Epithelial cell of prostate (primary cell): ENCODE data around the gene MAP3K14.

Source experiments
- DNase-seq: peaks from one replicate; pipeline ENCODE4 v3.0.0-alpha.2; 2011; ENCODE audit warnings: low read depth, low spot score
- H3K27ac ChIP-seq: fragments of 450-650 bp; 2 replicates; pipeline ENCODE4 v1.5.1; 2017; ENCODE audit warnings: mild to moderate bottlenecking

MAP3K14 gene

GRCh38 chr17:45243750-45244149 lies 73.1 kb downstream of the MAP3K14 start:
- no peak overlapping the region for H3K27ac ChIP-seq
- no peak for DNase-seq

GRCh38 chr17:45242029-45242414 lies 74.8 kb downstream of the MAP3K14 start:
- H3K27ac ChIP-seq: no peak overlapping the region
- no peak for DNase-seq

- DNase-seq: no peak
- H3K27ac ChIP-seq: no peak overlapping the region
Observed at GRCh38 chr17:45241328-45242028, 75.3 kb downstream of the MAP3K14 start.

- no peak overlapping the region for H3K27ac ChIP-seq
- no peak for DNase-seq
Observed at GRCh38 chr17:45240905-45241327, 75.9 kb downstream of the MAP3K14 start.

- DNase-seq: no peak
- no peak overlapping the region for H3K27ac ChIP-seq
Observed at GRCh38 chr17:45238155-45238774, 78.6 kb downstream of the MAP3K14 start.

GRCh38 chr17:45237686-45238085 lies 79.1 kb downstream of the MAP3K14 start:
- no peak for DNase-seq
- no peak overlapping the region for H3K27ac ChIP-seq

- no peak for DNase-seq
- no peak overlapping the region for H3K27ac ChIP-seq
Observed at GRCh38 chr17:45236282-45236606, 80.6 kb downstream of the MAP3K14 start.

GRCh38 chr17:45235416-45236281 lies 81.2 kb downstream of the MAP3K14 start:
- no peak for DNase-seq
- no peak overlapping the region for H3K27ac ChIP-seq

- H3K27ac ChIP-seq: no peak overlapping the region
- DNase-seq: no peak
Observed at GRCh38 chr17:45234641-45235415, 82.0 kb downstream of the MAP3K14 start.

GRCh38 chr17:45233423-45233924 lies 83.3 kb downstream of the MAP3K14 start:
- no peak overlapping the region for H3K27ac ChIP-seq
- DNase-seq: no peak

GRCh38 chr17:45232514-45233422 lies 84.1 kb downstream of the MAP3K14 start:
- no peak overlapping the region for H3K27ac ChIP-seq
- no peak for DNase-seq

GRCh38 chr17:45231481-45232116 lies 85.2 kb downstream of the MAP3K14 start:
- DNase-seq: no peak
- H3K27ac ChIP-seq: no peak overlapping the region

GRCh38 chr17:45230787-45231480 lies 85.9 kb downstream of the MAP3K14 start:
- H3K27ac ChIP-seq: no peak overlapping the region

GRCh38 chr17:45230410-45230786 lies 86.4 kb downstream of the MAP3K14 start:
- no peak overlapping the region for H3K27ac ChIP-seq

More at GRCh38 chr17:45230787-45231480, 85.9 kb downstream of the MAP3K14 start:
- DNase-seq: no peak

GRCh38 chr17:45229681-45230409 lies 87.0 kb downstream of the MAP3K14 start:
- DNase-seq: no peak
- H3K27ac ChIP-seq: no peak overlapping the region

More at GRCh38 chr17:45230410-45230786, 86.4 kb downstream of the MAP3K14 start:
- no peak for DNase-seq

- H3K27ac ChIP-seq: no peak overlapping the region
- DNase-seq: no peak
Observed at GRCh38 chr17:45228763-45229539, 87.9 kb downstream of the MAP3K14 start.
